Measurements from ENCODE around the gene KRT5. TPM values are rescaled to one million over a fixed set of nuclear protein-coding genes. Genes with fewer than 3 reads are reported as not detected.

Gene KRT5
- total and polyA plus RNA-seq, 10 of the 15 experiments (the other 5 are each of a cell fraction or from before 2014, with no cell fraction given): 1.6 TPM; not detected in 9

DNA sequence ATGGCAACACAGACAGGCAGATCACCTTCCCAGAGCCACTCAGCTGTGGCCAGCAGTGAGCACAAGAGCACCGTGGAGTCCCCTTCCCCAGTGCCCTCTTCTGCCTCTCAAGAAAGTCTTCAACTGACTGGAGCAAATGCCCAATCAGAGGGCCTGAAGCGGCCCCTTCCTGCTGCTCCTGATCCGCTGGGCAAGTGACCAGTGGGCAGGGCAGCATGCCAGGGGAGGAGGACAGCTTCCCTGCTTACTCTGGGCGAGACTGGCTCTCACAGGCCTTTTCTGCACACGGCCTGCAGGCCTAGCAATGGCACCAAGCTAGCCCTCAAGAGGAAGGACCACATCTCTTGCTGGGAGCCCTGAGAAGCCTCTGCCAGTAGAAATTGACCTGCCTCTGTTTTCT, 31.9 kb upstream of the KRT5 start (continued):
- TF ChIP-seq CHD4 (IDR thresholded peaks at IDR 0.05) (no peak), MXI1 (IDR thresholded peaks at IDR 0.05; ENCODE audit: low read depth, low read length) (no peak), SP1 (IDR thresholded peaks at IDR 0.05; ENCODE audit: low read depth, low read length) (no peak), HDGF (IDR thresholded peaks at IDR 0.05) (no peak)

DNA sequence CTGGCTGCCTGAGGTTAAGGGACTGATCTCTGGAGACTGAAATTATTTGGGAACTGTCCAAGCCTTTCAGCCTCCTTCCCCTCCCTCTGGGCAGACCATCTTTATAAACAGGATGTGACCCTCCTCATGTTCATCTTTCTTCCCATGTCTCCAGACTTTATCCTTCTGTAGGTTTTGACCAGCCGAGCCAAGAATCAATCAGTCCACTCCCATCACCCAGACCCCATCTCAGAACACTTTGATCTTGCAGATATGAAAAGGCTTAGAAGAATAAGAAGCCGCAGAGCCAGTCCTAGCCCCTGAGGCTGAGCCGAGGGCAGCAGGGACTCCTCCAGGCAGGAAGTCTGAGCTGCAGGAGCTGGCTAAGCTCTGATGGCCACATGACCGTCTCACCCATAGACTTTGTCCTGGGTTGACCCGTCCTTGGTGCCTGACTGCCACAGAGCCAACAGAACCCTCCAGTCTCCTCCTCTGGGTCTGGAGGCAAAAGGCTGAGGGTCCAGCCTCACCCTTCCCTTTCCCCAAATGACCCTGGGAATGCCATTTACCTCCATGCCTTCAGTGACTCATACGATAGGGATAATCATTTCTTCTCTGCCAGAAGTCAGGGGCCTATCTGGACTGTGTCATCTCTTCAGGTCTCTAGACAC, 31.1 kb upstream of the KRT5 start:
- DNase-seq (ENCODE audit: low read depth, low spot score) (no peak), FAIRE-seq (no peak), ATAC-seq (no peak)
- Histone ChIP-seq H3K79me2 (ENCODE audit: control insufficient read depth, insufficient read depth, low read length) (no peaks in the 10 kb centered on the region), H3K4me1 (ENCODE audit: control insufficient read depth, insufficient read depth, low read length) (no peaks in the 10 kb centered on the region), H4K20me1 (ENCODE audit: control insufficient read depth, insufficient read depth) (no peaks in the 10 kb centered on the region), H3K36me3 (ENCODE audit: control insufficient read depth in 2 of 2, insufficient read depth in 2 of 2, low read length in 1 of 2) (no peaks in the 10 kb centered on the region), H3K9ac (ENCODE audit: control insufficient read depth, insufficient read depth, low read length) (no peak overlapping the region), H3K4me2 (ENCODE audit: control insufficient read depth, insufficient read depth) (no peak overlapping the region), H2AFZ (ENCODE audit: control insufficient read depth, low read depth, low read length) (no peak overlapping the region), H3K27ac (ENCODE audit: control insufficient read depth, insufficient read depth) (no peak overlapping the region), H3K27me3 (replicated peaks in 1 of 2; ENCODE audit: control insufficient read depth in 2 of 2, insufficient read depth in 2 of 2, low read length in 1 of 2) (peaks cover 3 to 6% of the 10 kb centered on the region in 2 experiments), H3K9me3 (replicated peaks; ENCODE audit: control insufficient read depth, insufficient read depth, low read length) (no peaks in the 10 kb centered on the region), H3K4me3 (no peak overlapping the region)
- POLR2A ChIA-PET: no interaction called here
- CTCF ChIA-PET: no interaction called here
- in situ Hi-C loops (cut with MboI): no loop called here
- no TSS peak for BruUV-seq (replicated peaks)
- intact Hi-C loops (cut with micrococcal nuclease; ENCODE audit: unreplicated experiment): no loop called here
- RAD21 ChIA-PET (ENCODE audit: unreplicated experiment): no interaction called here
- SMC1A ChIA-PET (ENCODE audit: uncharacterized antibody, unreplicated experiment): no interaction called here
- 30% methylated on average over 6 of the region's 6 CpGs for WGBS (ENCODE audit: insufficient coverage, insufficient replicate concordance, low lambda C conversion rate, missing lambda C conversion rate)
- TF ChIP-seq SMC3 (IDR thresholded peaks at IDR 0.05; ENCODE audit: borderline replicate concordance, low read length) (no peak), SKIL (IDR thresholded peaks at IDR 0.05; ENCODE audit: low read depth, poor library complexity, severe bottlenecking) (no peak), CBFB (IDR thresholded peaks at IDR 0.05; ENCODE audit: low read depth) (no peak), MTA3 (IDR thresholded peaks at IDR 0.05; ENCODE audit: borderline replicate concordance, low read length) (no peak), ZBED1 (IDR thresholded peaks at IDR 0.05; ENCODE audit: borderline replicate concordance) (no peak), SMAD5 (IDR thresholded peaks at IDR 0.05; ENCODE audit: low read depth) (no peak), JUNB (IDR thresholded peaks at IDR 0.05) (no peak), CEBPB (IDR thresholded peaks at IDR 0.05; ENCODE audit: borderline replicate concordance in 1 of 2, low read depth in 2 of 2, low read length in 2 of 2) (no peak), RUNX3 (IDR thresholded peaks at IDR 0.05; ENCODE audit: low read length) (no peak), ZNF622 (IDR thresholded peaks at IDR 0.05) (no peak), SIN3A (IDR thresholded peaks at IDR 0.05; ENCODE audit: low read depth, low read length) (no peak), NFYB (IDR thresholded peaks at IDR 0.05; ENCODE audit: insufficient read depth, low read depth, low read length) (no peak)
- TF ChIP-seq, protein P1, sequence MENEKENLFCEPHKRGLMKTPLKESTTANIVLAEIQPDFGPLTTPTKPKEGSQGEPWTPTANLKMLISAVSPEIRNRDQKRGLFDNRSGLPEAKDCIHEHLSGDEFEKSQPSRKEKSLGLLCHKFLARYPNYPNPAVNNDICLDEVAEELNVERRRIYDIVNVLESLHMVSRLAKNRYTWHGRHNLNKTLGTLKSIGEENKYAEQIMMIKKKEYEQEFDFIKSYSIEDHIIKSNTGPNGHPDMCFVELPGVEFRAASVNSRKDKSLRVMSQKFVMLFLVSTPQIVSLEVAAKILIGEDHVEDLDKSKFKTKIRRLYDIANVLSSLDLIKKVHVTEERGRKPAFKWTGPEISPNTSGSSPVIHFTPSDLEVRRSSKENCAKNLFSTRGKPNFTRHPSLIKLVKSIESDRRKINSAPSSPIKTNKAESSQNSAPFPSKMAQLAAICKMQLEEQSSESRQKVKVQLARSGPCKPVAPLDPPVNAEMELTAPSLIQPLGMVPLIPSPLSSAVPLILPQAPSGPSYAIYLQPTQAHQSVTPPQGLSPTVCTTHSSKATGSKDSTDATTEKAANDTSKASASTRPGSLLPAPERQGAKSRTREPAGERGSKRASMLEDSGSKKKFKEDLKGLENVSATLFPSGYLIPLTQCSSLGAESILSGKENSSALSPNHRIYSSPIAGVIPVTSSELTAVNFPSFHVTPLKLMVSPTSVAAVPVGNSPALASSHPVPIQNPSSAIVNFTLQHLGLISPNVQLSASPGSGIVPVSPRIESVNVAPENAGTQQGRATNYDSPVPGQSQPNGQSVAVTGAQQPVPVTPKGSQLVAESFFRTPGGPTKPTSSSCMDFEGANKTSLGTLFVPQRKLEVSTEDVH (IDR thresholded peaks at IDR 0.05; ENCODE audit: low read depth, partially characterized antibody): no peak
- TF ChIP-seq, protein P2, sequence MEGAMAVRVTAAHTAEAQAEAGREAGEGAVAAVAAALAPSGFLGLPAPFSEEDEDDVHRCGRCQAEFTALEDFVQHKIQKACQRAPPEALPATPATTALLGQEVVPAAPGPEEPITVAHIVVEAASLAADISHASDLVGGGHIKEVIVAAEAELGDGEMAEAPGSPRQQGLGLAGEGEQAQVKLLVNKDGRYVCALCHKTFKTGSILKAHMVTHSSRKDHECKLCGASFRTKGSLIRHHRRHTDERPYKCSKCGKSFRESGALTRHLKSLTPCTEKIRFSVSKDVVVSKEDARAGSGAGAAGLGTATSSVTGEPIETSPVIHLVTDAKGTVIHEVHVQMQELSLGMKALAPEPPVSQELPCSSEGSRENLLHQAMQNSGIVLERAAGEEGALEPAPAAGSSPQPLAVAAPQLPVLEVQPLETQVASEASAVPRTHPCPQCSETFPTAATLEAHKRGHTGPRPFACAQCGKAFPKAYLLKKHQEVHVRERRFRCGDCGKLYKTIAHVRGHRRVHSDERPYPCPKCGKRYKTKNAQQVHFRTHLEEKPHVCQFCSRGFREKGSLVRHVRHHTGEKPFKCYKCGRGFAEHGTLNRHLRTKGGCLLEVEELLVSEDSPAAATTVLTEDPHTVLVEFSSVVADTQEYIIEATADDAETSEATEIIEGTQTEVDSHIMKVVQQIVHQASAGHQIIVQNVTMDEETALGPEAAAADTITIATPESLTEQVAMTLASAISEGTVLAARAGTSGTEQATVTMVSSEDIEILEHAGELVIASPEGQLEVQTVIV (IDR thresholded peaks at IDR 0.05; ENCODE audit: borderline replicate concordance, partially characterized antibody): no peak

Data from GM12878 (cell line).